ENCODE data around the gene LAMTOR5.

DNA sequence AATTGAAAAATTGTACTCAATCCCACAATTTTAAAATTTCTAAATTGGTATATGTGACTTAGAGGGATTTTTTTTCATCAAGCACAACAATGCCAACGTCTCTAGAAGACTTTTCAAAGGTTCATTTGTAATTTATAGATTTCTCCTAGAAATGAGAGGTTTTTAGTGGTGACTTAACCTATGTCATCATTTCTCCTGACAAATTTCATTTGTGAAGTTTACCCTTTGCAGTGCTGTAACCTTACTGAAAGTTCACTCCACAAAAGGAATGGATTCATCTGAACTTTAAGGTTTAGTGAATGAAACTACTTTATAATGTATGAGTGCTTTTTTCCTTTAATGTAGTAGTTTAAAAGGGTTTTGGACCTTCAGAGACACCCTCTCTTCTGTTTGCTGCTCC, 52.2 kb downstream of the LAMTOR5 start:
- TF ChIP-seq CTCF (IDR thresholded peaks at IDR 0.05; ENCODE audit: poor library complexity) (no peak), EZH2 (IDR thresholded peaks at IDR 0.05; ENCODE audit: borderline replicate concordance) (no peak), EZH2phosphoT487 (IDR thresholded peaks at IDR 0.05; ENCODE audit: low read depth, severe bottlenecking, unreplicated experiment) (no peak)

Measured in hepatocyte (in vitro differentiated cells).